Peyer's patch (tissue), 4 donors: ENCODE measurements around the gene TASOR2. TPM values are rescaled to one million over a fixed set of nuclear protein-coding genes. Genes with fewer than 3 reads are reported as not detected.

ENCODE experiments used
- DNase-seq, 3 donors: peaks; one replicate each; pipeline ENCODE4 v3.0.0-alpha.2; 2017 to 2019
- H3K27ac ChIP-seq, 4 donors: fragments of 200-600 bp; sonication (generic); one replicate each; pipeline ENCODE4 v1.5.1; 2016 to 2019
- H3K27me3 ChIP-seq, 2 donors: fragments of 200-600 bp; sonication (generic); one replicate each; pipeline ENCODE4 v1.5.1; 2019
- H3K36me3 ChIP-seq, 3 donors: fragments of 200-600 bp; sonication (generic); one replicate each; pipeline ENCODE4 v1.5.1; 2016 to 2019
- H3K4me1 ChIP-seq, 4 donors: fragments of 200-600 bp; sonication (generic); one replicate each; pipeline ENCODE4 v1.5.1; 2016 to 2019
- H3K4me3 ChIP-seq, 4 donors: fragments of 200-600 bp; sonication (generic); 1 replicate in 3 of 4; 2 replicates in 1 of 4; pipeline ENCODE4 v1.5.1; 2016 to 2019; ENCODE audit warnings: mild to moderate bottlenecking in 1 of 4
- H3K9me3 ChIP-seq, 4 donors: fragments of 200-600 bp; sonication (generic); one replicate each; pipeline ENCODE4 v1.5.1; 2016 to 2019; ENCODE audit warnings: mild to moderate bottlenecking in 1 of 4
- POLR2A ChIP-seq, 2 donors: fragments of 450-650 bp; IDR thresholded peaks; one replicate each; pipeline ENCODE4 v1.5.1; 2017; ENCODE audit warnings: antibody characterized with exemption in 2 of 2, mild to moderate bottlenecking in 2 of 2, moderate library complexity in 2 of 2
- total RNA-seq, 4 donors: library from RNA; depleted of rRNA; stranded (reverse); fragments of >200 nt; gene quantifications; one replicate each; pipeline ENCODE4 v1.1.0, GENCODE V29; 2016
- TF ChIP-seq, protein P1 (sequence below), 6 experiments: fragments of 450-650 bp in 4 of 6; fragments of 200-600 bp in 2 of 6; sonication (generic) in 1 of 6; IDR thresholded peaks; one replicate each; pipeline ENCODE4 v1.5.1; 2017 to 2019; ENCODE audit warnings: antibody characterized with exemption in 6 of 6, mild to moderate bottlenecking in 3 of 6, moderate library complexity in 1 of 6

The TASOR2 gene
- total RNA-seq, 4 donors from 2014 or later: 52.8 to 160 (median 80.7) TPM

DNA sequence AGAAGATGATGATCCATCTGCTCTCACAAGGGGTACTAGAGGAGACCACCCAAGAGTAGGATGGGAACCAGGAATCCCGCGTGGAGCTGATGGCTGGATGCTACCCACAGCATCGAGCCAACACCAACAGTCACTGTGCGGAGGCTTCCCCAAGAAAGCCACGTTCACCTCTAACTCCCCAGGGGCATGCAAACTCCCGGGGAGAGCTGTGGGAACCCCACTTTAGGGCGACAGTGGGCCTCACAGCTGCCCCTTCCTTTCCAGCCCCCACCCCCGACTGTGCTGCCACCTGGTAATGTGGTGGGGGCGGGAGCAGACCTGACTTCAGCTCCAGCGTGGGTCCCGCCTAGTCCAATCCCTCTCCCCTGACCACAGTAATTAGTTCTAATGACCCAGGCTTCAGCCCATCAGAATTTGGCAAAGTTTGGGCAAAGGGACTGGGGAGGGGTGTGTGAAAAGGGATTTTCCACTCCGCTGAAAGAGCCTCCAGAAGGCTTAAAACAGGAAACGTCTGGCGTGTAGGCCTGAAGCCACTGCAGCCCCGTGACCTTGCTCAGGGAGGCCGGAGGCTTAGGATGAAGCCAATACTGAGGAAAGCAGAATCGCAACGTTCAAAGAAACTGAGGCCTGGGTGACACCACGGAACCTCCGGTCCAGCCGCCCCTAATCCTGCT is 38.6 kb upstream of the TASOR2 start:
- no peaks in the 10 kb centered on the region for H3K9me3 ChIP-seq
- H3K27ac ChIP-seq: peak overlapping the region; percentile 52 to 72 (median 68)
- H3K4me3 ChIP-seq: no peak overlapping the region
- H3K27me3 ChIP-seq: no peaks in the 10 kb centered on the region
- TF ChIP-seq, protein P1, sequence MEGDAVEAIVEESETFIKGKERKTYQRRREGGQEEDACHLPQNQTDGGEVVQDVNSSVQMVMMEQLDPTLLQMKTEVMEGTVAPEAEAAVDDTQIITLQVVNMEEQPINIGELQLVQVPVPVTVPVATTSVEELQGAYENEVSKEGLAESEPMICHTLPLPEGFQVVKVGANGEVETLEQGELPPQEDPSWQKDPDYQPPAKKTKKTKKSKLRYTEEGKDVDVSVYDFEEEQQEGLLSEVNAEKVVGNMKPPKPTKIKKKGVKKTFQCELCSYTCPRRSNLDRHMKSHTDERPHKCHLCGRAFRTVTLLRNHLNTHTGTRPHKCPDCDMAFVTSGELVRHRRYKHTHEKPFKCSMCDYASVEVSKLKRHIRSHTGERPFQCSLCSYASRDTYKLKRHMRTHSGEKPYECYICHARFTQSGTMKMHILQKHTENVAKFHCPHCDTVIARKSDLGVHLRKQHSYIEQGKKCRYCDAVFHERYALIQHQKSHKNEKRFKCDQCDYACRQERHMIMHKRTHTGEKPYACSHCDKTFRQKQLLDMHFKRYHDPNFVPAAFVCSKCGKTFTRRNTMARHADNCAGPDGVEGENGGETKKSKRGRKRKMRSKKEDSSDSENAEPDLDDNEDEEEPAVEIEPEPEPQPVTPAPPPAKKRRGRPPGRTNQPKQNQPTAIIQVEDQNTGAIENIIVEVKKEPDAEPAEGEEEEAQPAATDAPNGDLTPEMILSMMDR (IDR thresholded peaks at IDR 0.05): no peak
- TF ChIP-seq POLR2A (IDR thresholded peaks at IDR 0.05): no peak
- peak in 1 of 3 donors; percentile 47 for DNase-seq
- peaks cover 0 to 61% (median 0%) of the 10 kb centered on the region in 3 donors for H3K36me3 ChIP-seq
- H3K4me1 ChIP-seq: peaks cover 0 to 18% (median 0%) of the 10 kb centered on the region in 4 donors

DNA sequence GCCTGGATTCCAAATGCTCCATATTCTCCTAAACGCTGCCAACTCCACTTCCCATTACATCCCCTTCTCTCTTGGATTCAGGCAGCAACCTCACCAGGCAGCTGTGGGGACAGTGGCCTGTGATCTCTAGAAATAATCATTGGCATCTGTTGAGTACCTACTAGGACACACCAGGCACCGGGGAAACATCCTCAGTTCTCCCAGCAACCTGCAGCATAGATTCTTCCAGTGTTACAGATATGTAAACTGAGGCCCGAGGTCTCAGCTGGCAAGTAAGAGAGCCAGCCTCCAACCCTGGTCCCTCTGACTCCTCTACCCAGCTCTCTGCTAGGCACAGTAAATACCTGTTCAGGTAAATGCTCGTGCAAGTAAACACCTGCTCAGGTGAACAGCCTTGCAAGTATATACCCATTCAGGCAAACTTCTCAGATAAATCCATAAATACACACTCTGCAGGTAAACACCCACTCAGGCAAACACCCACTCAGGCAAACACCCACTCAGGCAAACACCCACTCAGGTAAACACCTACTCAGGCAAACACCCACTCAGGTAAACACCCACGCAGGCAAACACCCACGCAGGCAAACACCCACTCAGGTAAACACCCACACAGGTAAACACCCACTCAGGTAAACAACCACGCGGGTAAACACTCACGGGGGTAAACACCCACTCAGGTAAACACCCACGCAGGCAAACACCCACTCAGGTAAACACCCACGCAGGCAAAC is 37.0 kb upstream of the TASOR2 start:
- DNase-seq: peak in 1 of 3 donors; percentile 14
- peaks cover 0 to 54% (median 0%) of the 10 kb centered on the region in 3 donors for H3K36me3 ChIP-seq

DNA sequence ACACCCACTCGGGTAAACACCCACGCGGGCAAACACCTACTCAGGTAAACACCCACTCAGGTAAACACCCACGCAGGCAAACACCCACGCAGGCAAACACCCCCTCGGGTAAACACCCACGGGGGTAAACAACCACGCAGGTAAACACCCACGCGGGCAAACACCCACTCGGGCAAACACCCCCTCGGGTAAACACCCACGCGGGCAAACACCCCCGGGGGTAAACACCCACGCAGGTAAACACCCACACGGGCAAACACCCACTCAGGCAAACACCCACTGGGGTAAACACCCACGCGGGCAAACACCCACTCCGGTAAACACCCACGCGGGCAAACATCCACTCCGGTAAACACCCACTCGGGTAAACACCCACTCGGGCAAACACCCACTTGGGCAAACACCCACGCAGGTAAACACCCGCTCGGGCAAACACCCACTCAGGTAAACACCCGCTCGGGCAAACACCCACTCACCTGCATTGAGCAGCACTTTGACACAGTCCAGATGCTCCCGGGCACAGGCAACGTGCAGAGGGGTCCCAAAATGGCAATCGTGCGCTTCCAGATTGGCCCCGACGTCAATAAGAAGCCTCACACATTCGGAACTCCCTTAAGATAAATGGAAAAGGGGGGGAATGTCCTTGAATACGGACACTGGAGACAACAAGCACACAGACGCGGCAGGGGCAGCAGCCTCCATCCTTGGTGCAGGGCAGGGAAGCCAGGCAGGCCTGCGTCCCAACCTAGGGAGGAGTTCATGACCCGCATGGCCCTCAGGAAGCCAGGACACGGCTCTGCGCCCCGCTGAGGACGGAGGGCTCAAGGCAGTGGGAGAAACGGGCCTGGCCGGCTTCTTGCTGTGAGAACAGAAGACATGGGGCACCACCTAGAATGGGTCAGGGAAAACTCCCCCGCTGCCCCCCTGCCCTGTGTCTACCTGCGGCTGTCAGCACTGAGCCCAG is 35.9 kb upstream of the TASOR2 start:
- DNase-seq: peak in 1 of 3 donors; percentile 46
- Histone ChIP-seq H3K9me3 (no peaks in the 10 kb centered on the region), H3K4me3 (no peak overlapping the region), H3K27me3 (no peaks in the 10 kb centered on the region), H3K4me1 (peaks cover 0 to 20% (median 0%) of the 10 kb centered on the region in 4 donors), H3K36me3 (peaks cover 0 to 46% (median 0%) of the 10 kb centered on the region in 3 donors), H3K27ac (no peak overlapping the region)
- no peak for TF ChIP-seq POLR2A (IDR thresholded peaks at IDR 0.05)
- TF ChIP-seq, protein P1 (IDR thresholded peaks at IDR 0.05): no peak

More for the DNA sequence above, 37.0 kb upstream of the TASOR2 start:
- Histone ChIP-seq H3K4me1 (peaks cover 0 to 18% (median 0%) of the 10 kb centered on the region in 4 donors), H3K27ac (peak overlapping the region in 1 of 4 donors; percentile 15), H3K27me3 (no peaks in the 10 kb centered on the region), H3K9me3 (no peaks in the 10 kb centered on the region), H3K4me3 (no peak overlapping the region)
- no peak for TF ChIP-seq POLR2A (IDR thresholded peaks at IDR 0.05)
- TF ChIP-seq, protein P1 (IDR thresholded peaks at IDR 0.05): no peak

DNA sequence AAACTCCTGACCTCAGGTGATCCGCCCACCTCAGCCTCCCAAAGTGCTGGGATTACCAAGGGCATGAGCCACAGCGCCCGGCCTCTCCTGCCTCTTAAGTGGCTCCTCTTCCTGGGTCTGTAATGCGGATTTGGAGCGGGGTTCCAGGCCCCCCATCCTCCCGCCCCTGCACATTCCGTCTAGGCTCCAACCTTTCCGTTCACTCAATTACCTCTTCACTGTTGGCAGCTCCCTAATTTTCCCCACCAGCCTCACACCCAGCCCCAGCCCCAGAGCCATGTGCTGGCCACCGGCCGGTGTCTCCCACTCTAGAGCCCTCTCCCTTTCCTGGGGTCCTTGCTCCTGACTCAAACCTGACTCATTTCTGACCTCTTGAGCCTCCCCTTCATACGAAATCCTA is 34.9 kb upstream of the TASOR2 start:
- Histone ChIP-seq H3K27ac (no peak overlapping the region), H3K9me3 (no peaks in the 10 kb centered on the region), H3K4me3 (no peak overlapping the region), H3K27me3 (no peaks in the 10 kb centered on the region), H3K36me3 (peaks cover 0 to 41% (median 0%) of the 10 kb centered on the region in 3 donors), H3K4me1 (peaks cover 0 to 24% (median 0%) of the 10 kb centered on the region in 4 donors)
- no peak for DNase-seq
- TF ChIP-seq, protein P1 (IDR thresholded peaks at IDR 0.05): no peak
- TF ChIP-seq POLR2A (IDR thresholded peaks at IDR 0.05): no peak
